Testis (tissue), 2 donors: ENCODE results near the gene HOXC6.

ENCODE experiments used
- POLR2A ChIP-seq: fragments of 450-650 bp; IDR thresholded peaks from one replicate; pipeline ENCODE4 v1.6.1; 2017; ENCODE audit warnings: antibody characterized with exemption, mild to moderate bottlenecking, moderate library complexity
- TF ChIP-seq, protein P1 (sequence below), 3 experiments: fragments of 450-650 bp in 2 of 3; fragments of 200-600 bp in 1 of 3; sonication (generic) in 1 of 3; IDR thresholded peaks; one replicate each; pipeline ENCODE4 v1.5.1; 2016 to 2019; ENCODE audit warnings: antibody characterized with exemption in 3 of 3, mild to moderate bottlenecking in 2 of 3, moderate library complexity in 1 of 3

GRCh38 chr12:54042970-54043853 lies 15.0 kb downstream of the HOXC6 start:
- no peak for TF ChIP-seq POLR2A
- TF ChIP-seq, protein P1, sequence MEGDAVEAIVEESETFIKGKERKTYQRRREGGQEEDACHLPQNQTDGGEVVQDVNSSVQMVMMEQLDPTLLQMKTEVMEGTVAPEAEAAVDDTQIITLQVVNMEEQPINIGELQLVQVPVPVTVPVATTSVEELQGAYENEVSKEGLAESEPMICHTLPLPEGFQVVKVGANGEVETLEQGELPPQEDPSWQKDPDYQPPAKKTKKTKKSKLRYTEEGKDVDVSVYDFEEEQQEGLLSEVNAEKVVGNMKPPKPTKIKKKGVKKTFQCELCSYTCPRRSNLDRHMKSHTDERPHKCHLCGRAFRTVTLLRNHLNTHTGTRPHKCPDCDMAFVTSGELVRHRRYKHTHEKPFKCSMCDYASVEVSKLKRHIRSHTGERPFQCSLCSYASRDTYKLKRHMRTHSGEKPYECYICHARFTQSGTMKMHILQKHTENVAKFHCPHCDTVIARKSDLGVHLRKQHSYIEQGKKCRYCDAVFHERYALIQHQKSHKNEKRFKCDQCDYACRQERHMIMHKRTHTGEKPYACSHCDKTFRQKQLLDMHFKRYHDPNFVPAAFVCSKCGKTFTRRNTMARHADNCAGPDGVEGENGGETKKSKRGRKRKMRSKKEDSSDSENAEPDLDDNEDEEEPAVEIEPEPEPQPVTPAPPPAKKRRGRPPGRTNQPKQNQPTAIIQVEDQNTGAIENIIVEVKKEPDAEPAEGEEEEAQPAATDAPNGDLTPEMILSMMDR (IDR thresholded peaks at IDR 0.05): no peak
